GM19035 (cell line): Measurements from ENCODE around the gene CACNB1.

ENCODE experiments used
- ATAC-seq: cut with Tn5 transposase; IDR thresholded peaks from one replicate; pipeline ENCODE4 v1.9.1; 2021; ENCODE audit not compliant: unreplicated experiment

Gene CACNB1

GRCh38 chr17:39204245-39204644 lies 6.8 kb upstream of the CACNB1 start:
- no peak for ATAC-seq

DNA sequence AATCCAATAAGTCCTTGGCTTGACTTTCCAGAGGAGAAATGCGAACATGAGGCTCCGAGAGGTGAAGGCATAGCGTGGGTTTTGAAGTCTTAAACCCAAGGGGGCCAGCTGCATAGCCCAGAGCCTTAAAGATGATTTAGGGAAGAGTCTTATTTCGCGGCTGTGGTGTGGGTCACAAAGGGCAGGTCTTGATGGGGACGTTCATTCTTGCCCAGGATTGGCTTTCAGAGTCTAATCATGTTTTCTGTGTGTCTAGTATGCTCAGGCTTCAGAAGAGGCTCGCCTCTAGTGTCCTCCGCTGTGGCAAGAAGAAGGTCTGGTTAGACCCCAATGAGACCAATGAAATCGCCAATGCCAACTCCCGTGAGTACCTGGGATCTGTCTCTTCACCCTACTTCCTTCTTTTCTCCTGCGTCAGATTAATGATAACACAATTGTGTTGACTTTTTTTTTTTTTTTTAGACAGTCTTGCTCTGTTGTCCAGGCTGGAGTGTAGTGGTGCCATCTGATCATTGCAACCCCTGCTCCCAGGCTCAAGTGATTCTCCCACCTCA lies 3.6 kb upstream of the CACNB1 start:
- ATAC-seq = no peak

GRCh38 chr17:39200070-39200879 lies 2.8 kb upstream of the CACNB1 start, which contains the start of gene RPL19:
TSS of gene RPL19 (plus strand) at chr17:39200283. CDS start at chr17:39200345, 62 bp downstream.
- ATAC-seq = peak; percentile 66

GRCh38 chr17:39199820-39200069 lies 2.3 kb upstream of the CACNB1 start:
- peak; percentile 53 for ATAC-seq

GRCh38 chr17:39198186-39198566 lies 707 bp upstream of the CACNB1 start:
- ATAC-seq = no peak

- no peak for ATAC-seq
These were observed 619 bp downstream of the CACNB1 start for GRCh38 chr17:39196808-39197291.

- no peak for ATAC-seq
These were observed 1.1 kb downstream of the CACNB1 start for GRCh38 chr17:39196241-39196807.

- no peak for ATAC-seq
These were observed 1.8 kb downstream of the CACNB1 start for GRCh38 chr17:39195568-39196160.

DNA sequence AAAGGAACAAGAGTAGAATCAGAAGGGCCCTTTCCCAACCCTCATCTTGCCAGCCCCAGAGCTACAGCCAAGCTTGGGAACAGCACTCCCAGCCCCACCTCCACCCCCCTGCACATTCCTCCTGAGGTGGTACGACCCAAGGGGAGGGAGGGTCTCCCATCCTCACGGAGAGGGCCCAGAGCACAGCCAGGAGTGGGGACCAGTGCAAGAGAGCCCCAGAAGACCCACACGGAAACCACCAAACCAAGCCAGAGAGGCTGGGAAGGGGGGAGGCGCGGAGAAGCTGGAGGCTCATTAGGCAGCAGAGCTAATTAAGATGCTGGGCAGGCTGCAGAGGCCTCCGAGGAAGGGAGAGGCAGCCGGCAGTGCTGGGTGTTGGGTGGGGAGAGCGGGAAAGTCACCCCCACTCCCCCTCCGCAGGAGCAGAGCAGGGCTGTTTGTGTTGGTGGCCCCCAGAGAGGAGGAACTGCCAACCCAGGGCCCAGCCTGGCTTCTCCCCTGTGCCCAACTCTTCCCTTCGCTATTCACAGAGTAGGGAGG lies 2.4 kb downstream of the CACNB1 start:
- no peak for ATAC-seq

- ATAC-seq = no peak
These were observed 3.1 kb downstream of the CACNB1 start for GRCh38 chr17:39194089-39194984.

- ATAC-seq = no peak
These were observed 4.1 kb downstream of the CACNB1 start for GRCh38 chr17:39193346-39193745.

GRCh38 chr17:39192901-39193300 lies 4.6 kb downstream of the CACNB1 start:
- ATAC-seq = no peak

GRCh38 chr17:39191750-39192510 lies 5.5 kb downstream of the CACNB1 start:
- no peak for ATAC-seq

- no peak for ATAC-seq
These were observed 10.2 kb downstream of the CACNB1 start for GRCh38 chr17:39187152-39187830.

- ATAC-seq = no peak
These were observed 10.9 kb downstream of the CACNB1 start for GRCh38 chr17:39186481-39187002.

- no peak for ATAC-seq
These were observed 13.7 kb downstream of the CACNB1 start for GRCh38 chr17:39183720-39184119.

DNA sequence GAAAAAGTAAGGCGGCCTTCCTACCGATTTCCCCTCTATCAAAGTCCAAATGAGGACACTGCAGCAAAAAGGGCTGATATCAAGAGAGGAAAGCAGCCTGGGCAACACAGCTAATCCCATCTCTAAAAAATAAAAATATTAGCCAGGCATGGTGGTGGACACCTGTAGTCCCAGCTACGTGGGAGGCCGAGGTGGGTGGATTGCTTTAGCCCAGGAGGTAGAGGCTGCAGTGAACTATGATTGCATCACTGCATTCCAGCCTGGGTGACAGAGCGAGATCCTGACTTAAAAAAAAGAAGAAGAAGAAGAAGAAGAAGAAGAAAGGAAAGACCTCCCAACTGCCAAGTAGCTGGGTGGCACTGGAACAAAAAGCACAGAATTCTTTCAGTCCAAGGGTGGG lies 14.4 kb downstream of the CACNB1 start:
- ATAC-seq = no peak

DNA sequence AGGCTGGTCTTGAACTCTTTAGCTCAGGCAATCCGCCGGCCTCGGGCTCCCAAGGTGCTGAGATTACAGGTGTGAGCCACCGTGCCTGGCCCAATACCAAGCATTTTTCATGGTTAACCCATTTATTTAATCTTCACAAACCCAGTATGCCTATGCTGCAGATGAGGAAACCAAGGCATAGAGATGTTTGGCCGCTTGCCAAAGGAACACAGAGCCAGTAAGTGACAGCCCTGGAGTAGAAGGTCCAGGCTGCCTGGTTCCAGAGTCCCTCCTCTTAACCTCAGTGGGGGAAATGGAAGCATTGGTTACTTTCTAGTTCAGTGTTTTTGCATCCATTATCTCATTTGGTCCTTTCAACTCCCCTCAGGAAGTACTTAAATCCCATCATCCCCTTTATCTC lies 16.2 kb downstream of the CACNB1 start:
- no peak for ATAC-seq

- ATAC-seq = no peak
These were observed 18.9 kb downstream of the CACNB1 start for GRCh38 chr17:39178536-39178935.
